ENCODE measurements around the gene DAZL.

- TF ChIP-seq CTCF (IDR thresholded peaks at IDR 0.05) (no peak), POLR2A (IDR thresholded peaks at IDR 0.05) (no peak), EP300 (IDR thresholded peaks at IDR 0.05) (no peak)
Observed at GRCh38 chr3:16552757-16553156, 52.5 kb downstream of the DAZL start.

Measured in gastroesophageal sphincter (tissue), 3 donors.